IPS-18a (cell line): ENCODE measurements around the gene TYW1.
"Not testable (repeated sequence)": the region's sequence is repeated elsewhere in the genome, so short reads cannot be mapped to it uniquely, and the experiment has no call there.

Experiments used
- H3K27ac ChIP-seq: one replicate; pipeline ENCODE4 v1.5.1; 2013; ENCODE audit warnings: low read length
- H3K27me3 ChIP-seq: one replicate; pipeline ENCODE4 v1.6.1; 2013; ENCODE audit warnings: mild to moderate bottlenecking, low read length; ENCODE audit not compliant: control insufficient read depth, insufficient read depth
- H3K36me3 ChIP-seq: one replicate; pipeline ENCODE4 v1.6.1; 2013; ENCODE audit warnings: low read depth, low read length; ENCODE audit not compliant: control insufficient read depth
- H3K4me1 ChIP-seq: one replicate; pipeline ENCODE4 v1.6.1; 2013; ENCODE audit warnings: low read depth, low read length; ENCODE audit not compliant: control insufficient read depth
- H3K4me3 ChIP-seq: one replicate; pipeline ENCODE4 v1.5.1; 2013; ENCODE audit warnings: low read length
- H3K9ac ChIP-seq: one replicate; pipeline ENCODE4 v1.6.1; 2013; ENCODE audit warnings: mild to moderate bottlenecking, low read length, moderate library complexity
- H3K9me3 ChIP-seq: one replicate; pipeline ENCODE4 v1.6.1; 2013; ENCODE audit warnings: low read depth, low read length; ENCODE audit not compliant: control insufficient read depth

Gene TYW1

DNA sequence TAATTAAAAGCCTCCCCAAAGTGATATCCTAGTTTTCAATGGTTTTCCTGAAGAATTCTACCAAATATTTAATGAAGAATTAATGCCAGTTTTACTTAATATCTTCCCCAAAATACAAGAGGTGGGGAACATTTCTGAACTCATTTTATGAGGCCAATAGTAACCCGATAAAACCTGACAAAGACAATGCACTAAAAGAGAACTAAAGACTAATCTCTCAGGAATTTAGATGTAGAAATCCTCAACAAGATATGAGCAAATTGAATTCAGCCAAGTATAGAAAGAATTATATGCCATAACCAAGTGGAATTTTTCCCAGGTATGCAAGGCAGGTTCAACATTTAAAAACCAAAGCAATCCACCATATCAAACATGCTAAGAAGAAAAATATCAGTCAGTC, 66.2 kb downstream of the TYW1 start:
- H3K4me1 ChIP-seq, H3K27ac ChIP-seq, H3K27me3 ChIP-seq, H3K4me3 ChIP-seq, H3K9me3 ChIP-seq, H3K36me3 ChIP-seq, H3K9ac ChIP-seq: not testable (repeated sequence)

DNA sequence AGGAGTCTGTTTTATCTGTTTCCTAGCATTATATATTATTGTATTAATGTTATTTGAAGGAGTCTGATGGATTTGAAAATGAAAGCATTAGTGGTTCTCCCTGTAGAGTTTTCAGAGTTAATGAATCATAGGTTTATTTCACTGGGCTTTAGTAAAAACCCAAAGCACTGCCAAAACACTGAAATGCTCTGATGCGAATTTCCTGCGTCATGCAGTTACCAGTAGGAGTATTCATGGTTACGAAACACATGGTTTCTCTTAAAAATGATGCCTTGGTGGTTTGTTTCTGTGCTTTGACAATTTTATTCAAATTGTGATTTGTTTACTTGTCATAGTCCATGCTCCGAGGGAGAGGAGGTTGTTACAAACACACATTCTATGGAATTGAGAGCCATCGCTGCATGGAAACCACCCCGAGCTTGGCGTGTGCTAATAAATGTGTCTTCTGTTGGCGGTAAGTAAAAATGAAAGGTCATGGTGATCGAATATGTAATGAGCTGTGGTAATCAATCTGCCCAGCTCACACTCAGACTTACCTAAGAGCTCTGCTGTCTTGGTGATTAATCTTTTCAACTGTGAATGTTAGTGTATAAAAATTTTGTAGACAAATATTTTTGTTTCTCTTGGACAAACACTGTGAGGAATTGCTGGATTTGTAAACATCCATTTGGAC, 70.5 kb downstream of the TYW1 start:
- not testable (repeated sequence) for H3K27me3 ChIP-seq, H3K4me3 ChIP-seq, H3K36me3 ChIP-seq, H3K4me1 ChIP-seq, H3K9me3 ChIP-seq, H3K9ac ChIP-seq, H3K27ac ChIP-seq

DNA sequence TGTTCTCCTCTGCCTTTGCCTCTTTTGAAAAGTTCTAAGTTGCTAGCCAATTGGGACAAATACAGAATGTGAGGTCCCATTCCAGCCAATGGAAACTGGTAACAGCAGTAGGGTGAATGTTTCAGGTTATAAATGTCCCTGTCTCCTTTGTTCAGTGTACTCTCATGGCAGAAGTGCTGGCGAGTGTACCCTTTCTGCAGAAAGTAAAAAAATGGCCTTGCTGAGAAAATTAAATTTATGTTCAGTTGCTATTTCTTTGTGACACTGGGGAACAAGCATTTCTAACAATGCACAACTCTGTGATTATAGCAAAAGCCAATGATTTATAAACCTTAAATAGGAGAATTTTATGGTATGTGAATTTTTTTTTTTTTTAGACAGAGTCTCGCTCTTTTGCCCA, 79.5 kb downstream of the TYW1 start:
- H3K27me3 ChIP-seq, H3K9ac ChIP-seq, H3K4me3 ChIP-seq, H3K36me3 ChIP-seq, H3K4me1 ChIP-seq, H3K9me3 ChIP-seq, H3K27ac ChIP-seq: not testable (repeated sequence)

DNA sequence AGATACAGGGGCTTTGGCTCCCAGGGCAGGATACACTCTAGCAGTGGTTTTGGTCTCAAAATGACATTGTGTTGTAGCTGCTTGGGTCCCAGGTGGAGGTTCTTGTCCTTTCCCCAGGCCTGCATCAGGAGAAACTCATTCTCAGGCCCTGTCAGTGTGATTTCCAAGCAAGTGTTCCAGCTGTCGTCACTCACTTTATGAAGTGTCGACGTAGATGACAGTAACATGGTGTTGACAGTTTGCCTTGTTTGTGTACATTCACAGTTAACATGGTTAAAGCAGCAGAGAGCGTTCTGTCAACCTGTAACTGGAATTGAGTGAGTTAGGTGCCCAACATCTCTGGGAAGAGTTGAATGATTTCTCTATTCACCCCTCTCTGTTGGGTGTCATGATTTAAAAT, 86.2 kb downstream of the TYW1 start:
- H3K9me3 ChIP-seq, H3K27me3 ChIP-seq, H3K36me3 ChIP-seq, H3K4me1 ChIP-seq, H3K4me3 ChIP-seq, H3K27ac ChIP-seq, H3K9ac ChIP-seq: not testable (repeated sequence)

DNA sequence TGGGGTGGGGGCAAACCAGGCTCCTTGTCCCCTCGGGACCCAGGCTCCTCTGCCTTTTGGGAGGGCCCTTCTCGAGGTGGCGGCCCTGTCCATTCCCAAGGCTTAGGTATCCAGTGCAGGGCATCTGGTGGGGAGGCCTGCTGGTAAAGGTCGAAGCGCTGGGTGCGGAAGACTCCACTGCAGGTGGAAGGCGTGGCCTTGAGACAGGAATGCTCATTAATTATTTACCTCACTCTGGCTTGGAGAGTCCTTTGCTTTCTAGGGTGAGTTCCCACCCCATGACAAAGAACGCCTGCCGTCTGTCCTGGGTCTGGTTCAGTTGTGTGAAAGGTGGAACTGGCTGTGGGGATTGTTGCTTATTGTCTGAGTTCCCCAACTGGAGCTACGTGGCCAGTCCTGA, 92.6 kb downstream of the TYW1 start:
- not testable (repeated sequence) for H3K4me1 ChIP-seq, H3K27me3 ChIP-seq, H3K4me3 ChIP-seq, H3K36me3 ChIP-seq, H3K27ac ChIP-seq, H3K9me3 ChIP-seq, H3K9ac ChIP-seq

DNA sequence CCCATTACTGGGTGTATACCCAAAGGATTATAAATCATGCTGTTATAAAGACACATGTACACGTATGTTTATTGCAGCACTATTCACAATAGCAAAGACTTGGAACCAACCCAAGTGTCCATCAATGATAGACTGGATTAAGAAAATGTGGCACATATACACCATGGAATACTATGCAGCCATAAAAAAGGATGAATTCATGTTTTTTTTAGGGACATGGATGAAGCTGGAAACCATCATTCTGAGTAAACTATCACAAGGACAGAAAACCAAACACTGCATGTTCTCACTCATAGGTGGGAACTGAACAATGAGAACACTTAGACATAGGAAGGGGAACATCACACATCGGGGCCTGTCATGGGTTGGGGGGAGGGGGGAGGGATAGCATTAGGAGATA, 94.4 kb downstream of the TYW1 start:
- H3K9me3 ChIP-seq, H3K4me3 ChIP-seq, H3K9ac ChIP-seq, H3K4me1 ChIP-seq, H3K27ac ChIP-seq, H3K36me3 ChIP-seq, H3K27me3 ChIP-seq: not testable (repeated sequence)

DNA sequence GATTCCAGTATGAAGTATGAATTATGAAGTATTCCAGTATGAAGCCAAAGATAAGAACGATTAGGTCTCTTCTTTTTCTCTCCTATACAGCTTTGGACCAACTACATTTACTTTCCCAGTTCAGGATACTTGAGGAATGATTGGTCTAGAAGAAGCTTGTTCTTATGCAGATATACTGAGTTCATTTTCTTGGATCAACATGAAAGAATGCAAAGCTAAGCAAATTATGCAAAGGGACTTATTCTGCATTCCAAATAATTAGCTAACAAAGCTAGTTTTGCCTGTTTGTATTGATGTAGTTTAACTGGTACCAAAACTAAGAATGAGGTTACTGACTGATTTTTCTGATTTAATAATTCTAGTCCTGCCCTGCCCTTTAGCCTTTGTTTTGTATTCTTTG, 101.4 kb downstream of the TYW1 start:
- H3K36me3 ChIP-seq, result not testable (repeated sequence)

DNA sequence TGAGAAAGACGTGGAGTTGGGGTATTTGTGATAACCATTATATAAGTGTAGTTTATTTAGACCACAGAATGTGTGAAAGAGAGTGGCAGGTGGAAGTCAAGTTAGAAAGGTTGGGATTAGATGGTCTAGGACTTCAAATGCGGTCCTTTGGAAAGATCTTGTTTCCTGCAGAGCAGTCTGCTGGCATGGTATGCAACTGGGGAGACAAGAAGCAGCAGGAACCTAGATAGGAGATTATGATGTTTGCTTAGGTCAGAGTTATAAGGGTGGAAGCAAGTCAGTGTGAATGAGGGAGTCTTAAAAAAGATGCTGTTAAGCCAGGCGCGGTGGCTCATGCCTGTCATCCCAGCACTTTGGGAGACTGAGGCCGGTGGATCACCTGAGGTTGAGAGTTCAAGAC, 102.8 kb downstream of the TYW1 start:
- not testable (repeated sequence) for H3K9ac ChIP-seq, H3K27me3 ChIP-seq, H3K4me3 ChIP-seq, H3K4me1 ChIP-seq, H3K36me3 ChIP-seq, H3K27ac ChIP-seq, H3K9me3 ChIP-seq

More for the DNA sequence above, 101.4 kb downstream of the TYW1 start:
- H3K9me3 ChIP-seq, H3K27me3 ChIP-seq, H3K9ac ChIP-seq, H3K27ac ChIP-seq, H3K4me3 ChIP-seq, H3K4me1 ChIP-seq: not testable (repeated sequence)

DNA sequence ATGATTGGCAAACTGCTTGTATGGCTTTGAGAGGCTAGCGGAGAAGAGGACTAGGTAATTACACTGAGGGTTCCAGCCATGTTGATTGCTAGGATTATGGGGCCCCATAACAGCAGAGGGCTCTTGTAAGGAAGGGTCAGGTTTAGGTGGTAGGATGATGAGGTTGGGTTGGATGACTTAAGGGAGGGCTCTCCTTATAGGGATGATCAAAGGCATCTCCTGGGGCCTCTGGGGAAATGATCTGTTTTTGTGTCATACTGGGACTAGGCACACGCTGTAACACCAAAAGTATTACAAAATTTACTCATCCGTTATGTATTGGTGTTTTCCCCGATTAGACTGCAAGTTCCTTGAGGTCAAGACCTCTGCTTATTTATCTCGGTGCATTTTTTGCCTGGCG, 103.4 kb downstream of the TYW1 start:
- not testable (repeated sequence) for H3K4me3 ChIP-seq, H3K36me3 ChIP-seq, H3K27me3 ChIP-seq, H3K4me1 ChIP-seq, H3K27ac ChIP-seq, H3K9me3 ChIP-seq, H3K9ac ChIP-seq

DNA sequence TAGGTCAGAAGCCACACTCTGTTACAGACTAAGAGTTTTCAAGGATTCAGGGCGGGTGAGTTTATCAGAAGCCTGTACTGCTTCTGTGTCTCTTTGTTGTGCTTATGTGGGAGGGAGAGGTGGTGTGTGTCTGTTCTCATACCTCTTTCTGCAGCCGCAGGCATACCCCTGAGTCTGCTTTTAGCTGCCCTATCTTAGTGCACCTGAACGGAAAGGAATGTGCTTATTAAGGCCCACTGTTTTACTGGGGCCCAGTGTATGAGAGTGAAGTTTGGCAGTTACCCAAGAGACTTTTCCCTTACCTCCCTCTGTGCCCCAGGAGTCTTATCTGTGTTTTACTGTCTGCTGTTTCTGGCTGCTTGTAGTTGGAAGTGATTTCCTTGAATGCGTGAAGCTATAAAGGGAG, 104.3 kb downstream of the TYW1 start:
- no peaks in the 10 kb centered on the region for H3K27me3 ChIP-seq
- no peak overlapping the region for H3K4me3 ChIP-seq
- peaks cover 6% of the 10 kb centered on the region for H3K4me1 ChIP-seq
- H3K36me3 ChIP-seq, result no peaks in the 10 kb centered on the region
- H3K27ac ChIP-seq, result no peak overlapping the region
- H3K9ac ChIP-seq, result no peak overlapping the region
- no peaks in the 10 kb centered on the region for H3K9me3 ChIP-seq

DNA sequence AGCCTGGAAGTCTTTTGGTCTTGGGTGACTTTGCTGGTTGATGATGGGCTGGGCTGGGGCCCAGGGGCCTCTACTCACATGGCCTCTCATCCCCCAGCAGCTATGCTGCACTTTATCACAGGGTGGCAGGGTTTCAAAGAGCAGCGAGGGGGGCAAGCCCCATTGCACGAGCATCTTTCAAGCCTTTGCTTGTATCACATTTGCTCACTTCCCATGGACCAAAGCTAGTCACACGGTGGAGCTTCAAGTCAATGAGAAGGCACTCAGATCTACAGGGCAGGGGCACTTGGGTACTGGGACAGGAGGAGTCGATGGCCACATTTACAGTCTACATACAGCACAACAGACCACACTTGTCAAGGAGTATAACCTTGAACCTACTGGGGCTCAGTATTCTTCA, 108.3 kb downstream of the TYW1 start:
- H3K27ac ChIP-seq, H3K9me3 ChIP-seq, H3K27me3 ChIP-seq, H3K9ac ChIP-seq, H3K4me1 ChIP-seq, H3K4me3 ChIP-seq, H3K36me3 ChIP-seq: not testable (repeated sequence)

DNA sequence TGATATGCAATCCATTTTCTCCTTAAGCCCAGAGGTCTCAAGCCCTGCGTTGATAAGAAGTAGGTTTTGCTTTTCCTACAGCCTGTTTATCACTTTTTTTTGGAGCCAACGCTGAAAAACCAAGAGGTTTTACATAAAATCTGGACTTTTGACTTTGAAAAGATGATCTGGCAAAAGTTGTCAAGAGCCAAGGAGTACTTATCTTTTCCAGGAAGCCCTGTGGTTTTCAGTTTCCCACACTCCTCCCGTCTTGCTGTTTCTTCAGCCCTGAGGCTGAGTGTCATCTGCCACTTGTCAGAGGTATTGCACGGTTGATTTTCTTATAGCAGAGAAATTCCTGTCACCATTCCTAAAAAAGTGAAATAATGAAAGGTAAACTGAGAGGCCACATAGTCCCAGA, 108.7 kb downstream of the TYW1 start:
- Histone ChIP-seq H3K27me3 (no peaks in the 10 kb centered on the region), H3K9me3 (no peaks in the 10 kb centered on the region), H3K36me3 (no peaks in the 10 kb centered on the region), H3K9ac (no peak overlapping the region), H3K4me1 (peaks cover 6% of the 10 kb centered on the region), H3K27ac (no peak overlapping the region), H3K4me3 (no peak overlapping the region)
